Smooth muscle cell (in vitro differentiated cells): Measurements from ENCODE around the gene ZNF506. TPM values are rescaled to one million over a fixed set of nuclear protein-coding genes. Genes with fewer than 3 reads are reported as not detected.

Experiments
- DNase-seq: peaks from one replicate; lab custom pipeline; 2025; ENCODE audit not compliant: unreplicated experiment; lab: John Stamatoyannopoulos, UW
- H2AFZ ChIP-seq: fragments of 200-600 bp; sonication (generic); 2 replicates; pipeline ENCODE4 v1.6.0; 2016; ENCODE audit warnings: antibody characterized with exemption, low read depth, mild to moderate bottlenecking
- H3F3A ChIP-seq: fragments of 200-600 bp; sonication (generic); 2 replicates; pipeline ENCODE4 v1.6.0; 2017; ENCODE audit warnings: antibody characterized with exemption, low read depth
- H3K27ac ChIP-seq: fragments of 200-600 bp; sonication (generic); 2 replicates; pipeline ENCODE4 v1.5.1; 2016; ENCODE audit warnings: low read depth, mild to moderate bottlenecking
- H3K27me3 ChIP-seq: fragments of 200-600 bp; sonication (generic); 2 replicates; pipeline ENCODE4 v1.6.1; 2016; ENCODE audit warnings: low read depth, mild to moderate bottlenecking
- H3K36me3 ChIP-seq: fragments of 200-600 bp; sonication (generic); 2 replicates; pipeline ENCODE4 v1.5.1; 2016; ENCODE audit warnings: low read depth
- H3K4me1 ChIP-seq: fragments of 200-600 bp; sonication (generic); 2 replicates; pipeline ENCODE4 v1.5.1; 2016; ENCODE audit warnings: low read depth
- H3K4me2 ChIP-seq: fragments of 200-600 bp; sonication (generic); 2 replicates; pipeline ENCODE4 v1.6.0; 2016; ENCODE audit warnings: mild to moderate bottlenecking
- H3K4me3 ChIP-seq: fragments of 200-600 bp; sonication (generic); 2 replicates; pipeline ENCODE4 v1.5.1; 2016; ENCODE audit warnings: mild to moderate bottlenecking
- H3K79me2 ChIP-seq: fragments of 200-600 bp; sonication (generic); 2 replicates; pipeline ENCODE4 v1.6.0; 2016; ENCODE audit warnings: low read depth, mild to moderate bottlenecking
- H3K9ac ChIP-seq: fragments of 200-600 bp; sonication (generic); 2 replicates; pipeline ENCODE4 v1.6.0; 2016; ENCODE audit warnings: low read depth
- H3K9me3 ChIP-seq: fragments of 200-600 bp; sonication (generic); replicated peaks from 2 replicates; pipeline ENCODE4 v1.5.1; 2016; ENCODE audit warnings: low read depth
- H4K20me1 ChIP-seq: fragments of 200-600 bp; sonication (generic); 2 replicates; pipeline ENCODE4 v1.6.0; 2016; ENCODE audit warnings: low read depth
- WGBS: methylation state at CpG from one replicate; pipeline ENCODE4 v1.1.7; 2016; ENCODE audit warnings: low lambda C conversion rate; 5-methylcytosine and 5-hydroxymethylcytosine counted together
- polyA plus RNA-seq: library from polyadenylated mRNA; unstranded; fragments of >200 nt; fragmentation: Nextera tagmentation; extraction: Ambion mirVana; gene quantifications from 2 replicates; pipeline ENCODE4 v1.2.1, GENCODE V29; 2016
- total RNA-seq: library from RNA; depleted of rRNA; stranded (reverse); fragments of >200 nt; gene quantifications from 2 replicates; pipeline ENCODE4 v1.2.3, GENCODE V29; 2014
- TF ChIP-seq, protein P1 (sequence below): fragments of 200-600 bp; sonication (generic); IDR thresholded peaks from 2 replicates; pipeline ENCODE4 v1.5.1; 2017; ENCODE audit warnings: borderline replicate concordance, mild to moderate bottlenecking, antibody characterized with exemption; ENCODE audit not compliant: insufficient read depth, poor library complexity, severe bottlenecking

Gene ZNF506
- total and polyA plus RNA-seq, 2 experiments from 2014 or later, result 6.7 to 27.7 TPM

DNA sequence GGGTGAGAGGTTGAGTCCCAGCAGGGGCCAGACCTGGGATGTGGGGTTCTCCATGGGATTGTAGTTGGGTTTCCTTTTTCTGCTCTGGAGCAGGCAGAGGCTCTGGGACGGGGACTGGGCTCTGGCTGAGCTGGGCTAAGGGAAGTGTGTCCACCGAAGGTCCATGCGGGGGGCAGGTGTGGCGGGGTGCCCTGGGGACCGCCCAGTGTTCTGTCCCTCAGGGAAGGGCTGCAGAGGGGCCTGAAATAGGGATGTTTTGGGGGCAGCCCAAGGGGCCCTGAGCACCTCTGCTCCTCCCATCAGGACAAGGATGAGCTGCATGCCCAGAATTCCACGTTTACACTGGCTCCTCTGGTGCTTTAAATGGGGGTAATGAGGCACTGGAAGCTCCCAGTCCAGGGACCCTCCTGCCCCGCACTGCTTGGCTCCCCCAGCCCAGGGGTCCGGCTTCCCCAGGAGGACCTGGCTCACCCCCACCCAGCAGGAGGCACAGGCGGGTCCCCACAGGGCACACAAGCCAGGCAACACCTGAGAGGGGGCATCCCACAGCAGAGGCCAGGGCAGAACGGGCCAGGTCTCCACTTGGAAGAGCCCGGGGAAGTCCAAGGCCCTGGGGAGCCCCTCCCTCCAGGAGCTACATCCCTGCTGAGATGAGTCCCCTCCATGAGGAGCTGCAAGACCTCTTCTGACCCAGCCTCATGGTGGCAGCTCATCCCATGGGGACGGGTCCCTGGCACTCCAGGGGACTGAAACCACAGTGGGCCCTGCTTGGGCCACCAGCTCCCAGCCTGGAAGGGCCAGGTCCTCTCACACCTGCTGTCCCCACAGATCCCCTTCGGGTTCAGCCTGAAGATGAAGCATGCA, 74.0 kb downstream of the ZNF506 start:
- H3F3A ChIP-seq, result no peaks in the 10 kb centered on the region
- no peak overlapping the region for H3K4me3 ChIP-seq
- H3K4me1 ChIP-seq, result no peaks in the 10 kb centered on the region
- DNase-seq, result no peak
- no peaks in the 10 kb centered on the region for H3K36me3 ChIP-seq
- H3K27ac ChIP-seq, result no peak overlapping the region
- no peaks in the 10 kb centered on the region for H4K20me1 ChIP-seq
- no peaks in the 10 kb centered on the region for H3K9me3 ChIP-seq
- H3K9ac ChIP-seq, result no peak overlapping the region
- H3K4me2 ChIP-seq, result no peak overlapping the region
- H3K79me2 ChIP-seq, result no peaks in the 10 kb centered on the region
- TF ChIP-seq, protein P1, sequence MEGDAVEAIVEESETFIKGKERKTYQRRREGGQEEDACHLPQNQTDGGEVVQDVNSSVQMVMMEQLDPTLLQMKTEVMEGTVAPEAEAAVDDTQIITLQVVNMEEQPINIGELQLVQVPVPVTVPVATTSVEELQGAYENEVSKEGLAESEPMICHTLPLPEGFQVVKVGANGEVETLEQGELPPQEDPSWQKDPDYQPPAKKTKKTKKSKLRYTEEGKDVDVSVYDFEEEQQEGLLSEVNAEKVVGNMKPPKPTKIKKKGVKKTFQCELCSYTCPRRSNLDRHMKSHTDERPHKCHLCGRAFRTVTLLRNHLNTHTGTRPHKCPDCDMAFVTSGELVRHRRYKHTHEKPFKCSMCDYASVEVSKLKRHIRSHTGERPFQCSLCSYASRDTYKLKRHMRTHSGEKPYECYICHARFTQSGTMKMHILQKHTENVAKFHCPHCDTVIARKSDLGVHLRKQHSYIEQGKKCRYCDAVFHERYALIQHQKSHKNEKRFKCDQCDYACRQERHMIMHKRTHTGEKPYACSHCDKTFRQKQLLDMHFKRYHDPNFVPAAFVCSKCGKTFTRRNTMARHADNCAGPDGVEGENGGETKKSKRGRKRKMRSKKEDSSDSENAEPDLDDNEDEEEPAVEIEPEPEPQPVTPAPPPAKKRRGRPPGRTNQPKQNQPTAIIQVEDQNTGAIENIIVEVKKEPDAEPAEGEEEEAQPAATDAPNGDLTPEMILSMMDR, result no peak
- H3K27me3 ChIP-seq, result no peaks in the 10 kb centered on the region
- 92% methylated on average over 13 of the region's 13 CpGs for WGBS
- H2AFZ ChIP-seq, result no peak overlapping the region

GRCh38 chr19:19746286-19747213, 75.0 kb downstream of the ZNF506 start:
- H3K27me3 ChIP-seq, result no peaks in the 10 kb centered on the region
- H2AFZ ChIP-seq, result no peak overlapping the region
- H4K20me1 ChIP-seq, result no peaks in the 10 kb centered on the region
- H3K79me2 ChIP-seq, result no peaks in the 10 kb centered on the region
- H3K4me2 ChIP-seq, result no peak overlapping the region
- no peaks in the 10 kb centered on the region for H3K4me1 ChIP-seq
- WGBS, result 81% methylated on average over 15 of the region's 15 CpGs
- no peaks in the 10 kb centered on the region for H3K36me3 ChIP-seq
- no peak for DNase-seq
- no peak overlapping the region for H3K4me3 ChIP-seq
- no peak overlapping the region for H3K27ac ChIP-seq
- no peak overlapping the region for H3K9ac ChIP-seq
- TF ChIP-seq, protein P1, result no peak
- H3F3A ChIP-seq, result no peaks in the 10 kb centered on the region
- H3K9me3 ChIP-seq, result no peaks in the 10 kb centered on the region

DNA sequence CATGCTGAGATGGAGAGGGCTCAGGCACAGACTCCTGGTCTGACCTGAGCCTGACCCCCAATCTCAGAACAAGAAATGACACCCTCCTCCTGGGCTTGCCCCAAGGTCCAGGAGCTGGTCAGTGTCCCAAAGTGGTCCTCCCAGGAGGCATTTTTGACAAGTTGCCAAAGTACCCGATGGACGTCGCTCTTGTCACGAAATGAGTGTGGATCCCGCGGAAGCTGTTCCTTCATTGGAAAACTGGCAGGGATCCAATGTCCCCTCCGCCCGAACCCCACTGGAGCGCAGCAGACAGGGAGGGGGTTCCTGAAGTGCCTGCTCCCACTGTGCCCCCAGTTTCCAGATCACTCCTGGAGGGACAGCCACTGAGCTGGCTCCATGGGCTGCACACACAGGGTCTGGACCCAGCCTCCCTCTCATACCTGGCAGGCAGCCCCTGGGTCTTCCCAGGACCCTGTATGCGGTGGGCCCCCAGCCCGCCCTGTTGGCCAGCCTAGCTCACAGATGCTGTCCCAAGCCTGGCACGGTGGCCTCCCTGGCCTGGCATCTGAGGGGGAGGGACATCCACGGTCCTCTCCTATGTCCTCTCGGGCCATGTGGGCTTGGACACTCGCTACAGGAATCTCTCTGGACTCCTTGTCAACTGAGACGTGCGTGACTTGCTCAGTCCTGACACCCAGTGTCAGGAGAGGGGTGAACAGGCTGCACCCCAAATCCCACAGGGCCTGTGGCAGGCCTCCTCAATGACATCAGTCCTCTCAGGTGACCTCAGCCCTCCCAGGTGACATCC, 75.9 kb downstream of the ZNF506 start:
- Histone ChIP-seq H4K20me1 (no peaks in the 10 kb centered on the region), H3K4me2 (no peak overlapping the region), H3F3A (no peaks in the 10 kb centered on the region), H2AFZ (no peak overlapping the region), H3K27ac (no peak overlapping the region), H3K36me3 (no peaks in the 10 kb centered on the region), H3K9ac (no peak overlapping the region), H3K4me1 (no peaks in the 10 kb centered on the region), H3K27me3 (no peaks in the 10 kb centered on the region), H3K79me2 (no peaks in the 10 kb centered on the region), H3K9me3 (no peaks in the 10 kb centered on the region), H3K4me3 (no peak overlapping the region)
- no peak for DNase-seq
- 90% methylated on average over 17 of the region's 17 CpGs for WGBS
- TF ChIP-seq, protein P1, result no peak
